Calu3 (cell line): ENCODE results near the gene TGFBR3. TPM values are rescaled to one million over a fixed set of nuclear protein-coding genes. Genes with fewer than 3 reads are reported as not detected.

ENCODE experiments used
- BruUV-seq: library from RNA; stranded (reverse); fragments of 400-500 nt; replicated peaks from 2 replicates; lab custom pipeline; 2021; lab: Mats Ljungman, UMichigan
- CTCF ChIA-PET: fragments of 300-600 bp; sonication (Branson Sonifier 250); formaldehyde crosslinking; loops from one replicate; lab custom pipeline; 2022; ENCODE audit warnings: antibody characterized with exemption; lab: Charles Lee
- DNase-seq: peaks from one replicate; pipeline ENCODE4 v3.0.0; 2022
- H3K27ac Mint-ChIP-seq: one replicate; pipeline ENCODE4 v1.8.0; 2022; ENCODE audit warnings: mixed read lengths; ENCODE audit not compliant: unreplicated experiment
- H3K27me3 Mint-ChIP-seq: one replicate; pipeline ENCODE4 v1.8.0; 2022; ENCODE audit warnings: mixed read lengths; ENCODE audit not compliant: unreplicated experiment
- H3K36me3 Mint-ChIP-seq: one replicate; pipeline ENCODE4 v1.8.0; 2022; ENCODE audit warnings: mild to moderate bottlenecking, moderate library complexity, mixed read lengths; ENCODE audit not compliant: insufficient read depth, unreplicated experiment
- H3K4me1 Mint-ChIP-seq: one replicate; pipeline ENCODE4 v1.8.0; 2022; ENCODE audit warnings: mild to moderate bottlenecking, low read depth, mixed read lengths; ENCODE audit not compliant: unreplicated experiment
- H3K4me3 Mint-ChIP-seq: one replicate; pipeline ENCODE4 v1.8.0; 2022; ENCODE audit warnings: mild to moderate bottlenecking, low read depth, moderate library complexity, mixed read lengths; ENCODE audit not compliant: unreplicated experiment
- H3K9me3 Mint-ChIP-seq: one replicate; pipeline ENCODE4 v1.8.0; 2022; ENCODE audit warnings: low read depth, mixed read lengths; ENCODE audit not compliant: unreplicated experiment
- intact Hi-C: fragments of 100-400 bp; cut with micrococcal nuclease; formaldehyde crosslinking; loops from one replicate; pipeline ENCODE4 v1.10.0; 2022; ENCODE audit not compliant: unreplicated experiment
- total RNA-seq: library from RNA; stranded (reverse); gene quantifications from 2 replicates; pipeline ENCODE4 v1.2.3, GENCODE V29; 2022
- TF ChIP-seq, protein P1 (sequence below): fragments of 200-600 bp; IDR thresholded peaks from one replicate; pipeline ENCODE4 v1.8.0; 2022; ENCODE audit warnings: antibody characterized with exemption; ENCODE audit not compliant: unreplicated experiment

Gene TGFBR3
- total RNA-seq, 1 experiment from 2014 or later: 10.8 TPM

DNA sequence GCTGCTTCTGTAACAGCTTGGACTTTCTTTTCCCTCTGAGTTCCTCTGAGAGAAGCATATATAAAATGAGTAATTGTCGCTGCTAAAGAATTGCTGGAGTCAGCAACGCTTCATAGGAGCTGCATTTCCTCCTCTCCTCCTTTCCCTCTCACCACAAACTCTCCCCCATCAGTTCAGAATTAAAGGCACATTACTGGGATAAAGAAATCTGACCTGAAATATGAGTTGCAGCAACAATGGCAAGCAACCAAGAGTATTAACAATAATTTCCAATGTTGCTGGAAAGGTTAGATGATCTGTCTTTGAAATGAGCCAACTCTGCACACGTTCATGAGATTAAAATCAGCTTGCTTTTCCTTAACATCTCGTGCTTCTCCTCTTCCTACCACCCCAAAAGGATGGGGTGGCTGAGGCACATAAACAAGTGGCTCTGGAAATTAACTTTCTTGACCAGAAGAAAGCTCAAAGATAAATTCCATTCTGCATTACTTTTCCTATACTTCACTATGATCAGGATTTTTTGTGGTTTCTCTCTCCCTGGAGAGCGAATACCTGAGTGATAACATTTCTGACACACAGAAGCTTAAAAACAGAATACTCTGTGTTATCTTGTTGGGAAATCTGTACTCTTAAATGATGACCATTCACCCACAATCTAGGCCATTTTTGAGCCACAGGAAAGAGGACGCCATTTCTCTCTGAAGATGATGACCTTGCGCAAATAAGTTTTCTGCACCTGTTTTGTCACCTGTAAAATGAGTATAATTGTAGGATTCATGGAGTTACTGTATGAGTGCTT is 90.2 kb downstream of the TGFBR3 start:
- Mint-ChIP-seq H3K36me3 (no peaks in the 10 kb centered on the region), H3K4me3 (no peak overlapping the region), H3K27me3 (no peaks in the 10 kb centered on the region), H3K9me3 (no peaks in the 10 kb centered on the region), H3K27ac (no peak overlapping the region), H3K4me1 (no peaks in the 10 kb centered on the region)
- no TSS peak for BruUV-seq
- no peak for DNase-seq
- CTCF ChIA-PET: interaction anchor here (0.5 to 1.0 kb wide), 3 partner anchors 25 to 235 kb away, joined by 3 to 4 read pairs (median 4); no protein-coding TSS in a partner anchor
- intact Hi-C loops: no loop called here
- TF ChIP-seq, protein P1, sequence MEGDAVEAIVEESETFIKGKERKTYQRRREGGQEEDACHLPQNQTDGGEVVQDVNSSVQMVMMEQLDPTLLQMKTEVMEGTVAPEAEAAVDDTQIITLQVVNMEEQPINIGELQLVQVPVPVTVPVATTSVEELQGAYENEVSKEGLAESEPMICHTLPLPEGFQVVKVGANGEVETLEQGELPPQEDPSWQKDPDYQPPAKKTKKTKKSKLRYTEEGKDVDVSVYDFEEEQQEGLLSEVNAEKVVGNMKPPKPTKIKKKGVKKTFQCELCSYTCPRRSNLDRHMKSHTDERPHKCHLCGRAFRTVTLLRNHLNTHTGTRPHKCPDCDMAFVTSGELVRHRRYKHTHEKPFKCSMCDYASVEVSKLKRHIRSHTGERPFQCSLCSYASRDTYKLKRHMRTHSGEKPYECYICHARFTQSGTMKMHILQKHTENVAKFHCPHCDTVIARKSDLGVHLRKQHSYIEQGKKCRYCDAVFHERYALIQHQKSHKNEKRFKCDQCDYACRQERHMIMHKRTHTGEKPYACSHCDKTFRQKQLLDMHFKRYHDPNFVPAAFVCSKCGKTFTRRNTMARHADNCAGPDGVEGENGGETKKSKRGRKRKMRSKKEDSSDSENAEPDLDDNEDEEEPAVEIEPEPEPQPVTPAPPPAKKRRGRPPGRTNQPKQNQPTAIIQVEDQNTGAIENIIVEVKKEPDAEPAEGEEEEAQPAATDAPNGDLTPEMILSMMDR: no peak

DNA sequence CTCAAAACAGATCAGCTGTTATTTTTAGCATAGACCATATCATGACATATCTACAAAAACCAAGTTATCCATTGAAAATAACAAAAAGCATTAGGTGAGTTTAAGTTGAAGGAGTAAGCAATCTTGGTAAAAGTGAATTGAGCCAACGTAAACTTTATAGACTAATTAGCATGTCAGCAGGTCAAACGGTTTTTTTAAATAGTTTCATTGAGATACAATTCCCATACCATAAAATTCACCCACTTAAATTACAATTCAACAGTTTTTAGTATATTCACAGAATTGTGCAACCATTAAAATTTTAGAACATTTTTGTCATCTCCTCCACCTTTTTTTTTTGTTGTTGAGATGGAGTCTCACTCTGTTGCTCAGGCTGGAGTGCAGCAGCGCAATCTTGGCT is 92.1 kb downstream of the TGFBR3 start:
- no peaks in the 10 kb centered on the region for H3K36me3 Mint-ChIP-seq

DNA sequence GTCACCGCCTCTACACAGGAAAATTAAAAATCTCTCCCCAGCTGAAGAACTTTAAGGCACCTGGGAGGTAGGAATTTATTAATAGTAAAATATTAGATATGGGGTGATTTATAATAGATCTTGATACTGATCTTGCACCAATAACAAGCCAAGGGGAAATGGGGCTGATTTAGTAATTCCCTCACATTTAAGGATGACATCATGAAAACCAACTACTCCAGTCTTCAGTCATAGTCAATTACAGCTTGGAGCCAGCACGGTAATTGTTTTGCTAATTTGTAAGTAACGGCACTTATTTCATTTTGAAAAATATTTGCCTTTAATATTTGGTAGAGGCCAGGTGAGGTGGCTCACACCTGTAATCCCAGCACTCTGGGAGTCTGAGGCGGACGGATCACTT is 92.8 kb downstream of the TGFBR3 start:
- Mint-ChIP-seq H3K4me3 (no peak overlapping the region), H3K9me3 (no peaks in the 10 kb centered on the region), H3K36me3 (no peaks in the 10 kb centered on the region), H3K27ac (no peak overlapping the region), H3K4me1 (no peaks in the 10 kb centered on the region), H3K27me3 (no peaks in the 10 kb centered on the region)
- BruUV-seq: no TSS peak
- no peak for DNase-seq
- intact Hi-C loops: no loop called here
- TF ChIP-seq, protein P1: no peak
- CTCF ChIA-PET: interaction anchor here (0.7 to 1.4 kb wide), 4 partner anchors 18 to 880 kb away, joined by 3 to 5 read pairs (median 3); partner anchors contain the start of gene TGFBR3

More for the DNA sequence above, 92.1 kb downstream of the TGFBR3 start:
- intact Hi-C loops: no loop called here
- no peak overlapping the region for H3K27ac Mint-ChIP-seq
- CTCF ChIA-PET: interaction anchor here (1.4 kb wide), 1 partner anchor 61 kb away, joined by 3 read pairs; no protein-coding TSS in a partner anchor
- H3K4me1 Mint-ChIP-seq: no peaks in the 10 kb centered on the region
- no peak overlapping the region for H3K4me3 Mint-ChIP-seq
- no peaks in the 10 kb centered on the region for H3K27me3 Mint-ChIP-seq
- TF ChIP-seq, protein P1: no peak
- no peaks in the 10 kb centered on the region for H3K9me3 Mint-ChIP-seq
- no TSS peak for BruUV-seq
- no peak for DNase-seq

DNA sequence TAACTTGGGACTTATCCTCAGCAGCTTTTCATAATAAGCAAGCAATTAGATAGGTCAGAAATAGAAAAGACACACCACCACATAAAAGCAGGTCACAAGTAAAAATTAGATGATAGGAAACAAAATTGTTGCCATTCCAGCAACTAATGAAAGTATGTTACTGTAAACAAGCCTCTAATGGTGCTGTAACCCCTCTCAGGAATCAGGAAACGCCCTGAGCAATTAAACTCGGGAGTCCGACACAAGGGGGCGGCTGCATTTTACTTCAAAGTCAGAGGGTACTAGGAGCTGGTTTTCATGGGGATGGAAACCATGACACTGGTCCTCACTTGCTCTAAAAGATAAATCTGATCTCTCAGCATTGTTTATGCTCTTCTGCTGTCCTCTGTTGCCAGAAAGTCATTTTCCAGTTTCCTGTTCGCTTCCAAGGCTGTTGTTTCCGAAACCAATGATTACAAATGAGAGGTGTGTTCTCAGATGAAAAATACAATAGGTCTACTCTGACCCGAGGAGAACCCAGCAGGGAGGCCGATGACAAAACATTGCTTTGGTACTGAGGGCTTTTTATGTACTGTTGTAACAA is 93.4 kb downstream of the TGFBR3 start:
- no peaks in the 10 kb centered on the region for H3K27me3 Mint-ChIP-seq
- no TSS peak for BruUV-seq
- H3K36me3 Mint-ChIP-seq: no peaks in the 10 kb centered on the region
- intact Hi-C loops: no loop called here
- CTCF ChIA-PET: interaction anchor here (1.0 to 1.4 kb wide), 3 partner anchors 18 to 93 kb away, joined by 3 read pairs; partner anchors contain the start of gene TGFBR3
- H3K27ac Mint-ChIP-seq: peak overlapping the region; percentile 34
- no peak overlapping the region for H3K4me3 Mint-ChIP-seq
- no peaks in the 10 kb centered on the region for H3K9me3 Mint-ChIP-seq
- TF ChIP-seq, protein P1: no peak
- H3K4me1 Mint-ChIP-seq: no peaks in the 10 kb centered on the region
- DNase-seq: peak; percentile 8
